Gastrocnemius medialis (tissue), 4 donors: ENCODE measurements around the gene CEP97.

Experiments
- CTCF ChIP-seq, 5 experiments: fragments of 450-650 bp in 3 of 5; fragments of 200-600 bp in 2 of 5; sonication (generic) in 2 of 5; IDR thresholded peaks in 4 of 5; conservative IDR thresholded peaks in 1 of 5; 1 replicate in 4 of 5; 2 replicates in 1 of 5; pipeline ENCODE4 v1.5.1; 2016 to 2019; ENCODE audit warnings: antibody characterized with exemption in 5 of 5, mild to moderate bottlenecking in 3 of 5, moderate library complexity in 3 of 5
- POLR2A ChIP-seq, 2 donors: fragments of 450-650 bp; IDR thresholded peaks; one replicate each; pipeline ENCODE4 v1.6.1; 2017; ENCODE audit warnings: antibody characterized with exemption in 2 of 2, mild to moderate bottlenecking in 2 of 2, moderate library complexity in 2 of 2

- TF ChIP-seq CTCF (IDR thresholded peaks at IDR 0.05 in 4 of 5, conservative IDR thresholded peaks at IDR 0.05 in 1 of 5) = no peak
- TF ChIP-seq POLR2A (IDR thresholded peaks at IDR 0.05) = no peak
These were observed 82.1 kb downstream of the CEP97 start for GRCh38 chr3:101806491-101806890.
